ENCODE measurements around the gene MOSMO. TPM values are rescaled to one million over a fixed set of nuclear protein-coding genes. Genes with fewer than 3 reads are reported as not detected.

MOSMO gene
- total and polyA plus RNA-seq, 7 donors = 6.0 to 21.3 (median 11.3) TPM

DNA sequence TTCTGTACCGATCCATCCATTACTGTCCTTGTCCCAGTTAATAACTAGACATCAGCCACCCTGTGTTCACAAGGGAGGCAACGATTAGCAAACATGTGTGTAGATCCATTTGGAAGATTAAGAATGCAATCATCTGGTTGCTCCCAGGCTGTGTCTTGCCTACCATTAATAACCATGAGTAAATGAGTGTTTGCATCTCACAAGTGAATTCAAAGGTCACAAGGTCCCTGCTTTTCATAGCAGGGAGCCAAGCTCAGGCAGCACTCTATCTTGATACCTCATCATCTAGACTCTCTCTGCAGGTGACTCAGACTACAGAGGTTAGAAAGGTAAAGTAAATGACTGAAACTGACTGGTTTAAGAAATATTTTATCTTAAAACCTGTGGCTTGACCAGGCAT lies 109.7 kb downstream of the MOSMO start:
- Histone ChIP-seq H3K27me3 (ENCODE audit: insufficient read depth in 3 of 3, low read length in 2 of 3) (no peaks in the 10 kb centered on the region), H3K4me1 (no peaks in the 10 kb centered on the region), H3K4me3 (no peak overlapping the region), H3K9me3 (no peaks in the 10 kb centered on the region), H3K36me3 (ENCODE audit: insufficient read depth in 1 of 2, low read depth in 1 of 2) (no peaks in the 10 kb centered on the region), H3K27ac (no peak overlapping the region)
- ATAC-seq = no peak
- intact Hi-C loops (cut with DNase I) = no loop called here
- no peak for DNase-seq
- WGBS, 3 donors = 80 to 86% (median 86%) methylated on average over 2 of the region's 2 CpGs
- TF ChIP-seq, protein P1, sequence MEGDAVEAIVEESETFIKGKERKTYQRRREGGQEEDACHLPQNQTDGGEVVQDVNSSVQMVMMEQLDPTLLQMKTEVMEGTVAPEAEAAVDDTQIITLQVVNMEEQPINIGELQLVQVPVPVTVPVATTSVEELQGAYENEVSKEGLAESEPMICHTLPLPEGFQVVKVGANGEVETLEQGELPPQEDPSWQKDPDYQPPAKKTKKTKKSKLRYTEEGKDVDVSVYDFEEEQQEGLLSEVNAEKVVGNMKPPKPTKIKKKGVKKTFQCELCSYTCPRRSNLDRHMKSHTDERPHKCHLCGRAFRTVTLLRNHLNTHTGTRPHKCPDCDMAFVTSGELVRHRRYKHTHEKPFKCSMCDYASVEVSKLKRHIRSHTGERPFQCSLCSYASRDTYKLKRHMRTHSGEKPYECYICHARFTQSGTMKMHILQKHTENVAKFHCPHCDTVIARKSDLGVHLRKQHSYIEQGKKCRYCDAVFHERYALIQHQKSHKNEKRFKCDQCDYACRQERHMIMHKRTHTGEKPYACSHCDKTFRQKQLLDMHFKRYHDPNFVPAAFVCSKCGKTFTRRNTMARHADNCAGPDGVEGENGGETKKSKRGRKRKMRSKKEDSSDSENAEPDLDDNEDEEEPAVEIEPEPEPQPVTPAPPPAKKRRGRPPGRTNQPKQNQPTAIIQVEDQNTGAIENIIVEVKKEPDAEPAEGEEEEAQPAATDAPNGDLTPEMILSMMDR (IDR thresholded peaks at IDR 0.05) = no peak

DNA sequence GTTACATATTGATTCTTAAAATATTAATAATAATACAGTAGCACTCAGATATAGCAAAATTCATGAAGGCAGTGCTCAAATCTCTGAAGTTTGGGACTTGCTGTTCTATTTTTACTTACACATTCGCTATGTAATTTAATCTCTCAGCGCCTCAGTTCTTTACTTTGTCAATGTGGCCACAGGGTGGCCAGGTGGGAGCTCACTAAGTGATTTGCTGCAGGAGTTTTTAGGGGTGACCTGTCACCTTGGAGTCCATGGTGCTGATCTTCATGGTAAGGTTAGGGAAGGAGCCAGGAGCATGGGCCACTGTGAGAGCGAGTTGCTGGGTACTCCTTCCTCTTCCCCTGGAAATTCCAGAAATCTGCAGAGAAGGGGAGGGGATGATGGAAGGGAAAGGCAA lies 112.5 kb downstream of the MOSMO start:
- TF ChIP-seq, protein P1 (IDR thresholded peaks at IDR 0.05) = no peak
- DNase-seq = no peak
- Histone ChIP-seq H3K36me3 (ENCODE audit: insufficient read depth in 1 of 2, low read depth in 1 of 2) (no peaks in the 10 kb centered on the region), H3K4me3 (no peak overlapping the region), H3K9me3 (no peaks in the 10 kb centered on the region), H3K27ac (no peak overlapping the region), H3K4me1 (no peaks in the 10 kb centered on the region), H3K27me3 (ENCODE audit: insufficient read depth in 3 of 3, low read length in 2 of 3) (no peaks in the 10 kb centered on the region)
- 57 to 83% (median 58%) methylated on average over 3 of the region's 3 CpGs for WGBS, 3 donors
- ATAC-seq = no peak
- intact Hi-C loops (cut with DNase I) = no loop called here

DNA sequence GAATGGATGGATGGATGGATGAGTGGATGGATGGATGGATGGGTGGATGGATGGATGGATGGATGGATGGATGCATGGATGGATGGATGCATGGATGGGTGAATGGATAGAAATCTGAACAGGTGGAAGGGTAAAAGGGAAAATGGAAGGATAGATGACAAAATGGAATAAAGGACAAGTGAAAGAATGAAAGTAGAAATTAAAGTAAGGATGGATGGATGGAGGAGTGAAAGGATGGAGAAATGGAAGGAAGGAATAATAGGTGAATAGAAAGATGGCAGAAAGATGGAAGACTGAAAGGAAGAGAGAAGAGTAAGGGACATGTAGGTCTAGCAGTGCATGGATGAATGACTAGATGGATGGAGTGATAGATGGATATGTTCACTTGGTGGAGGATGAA lies 114.3 kb downstream of the MOSMO start:
- DNase-seq (no peak), ATAC-seq (no peak)
- Histone ChIP-seq H3K27ac (no peak overlapping the region), H3K36me3 (ENCODE audit: insufficient read depth in 1 of 2, low read depth in 1 of 2) (no peaks in the 10 kb centered on the region), H3K9me3 (no peaks in the 10 kb centered on the region), H3K27me3 (ENCODE audit: insufficient read depth in 3 of 3, low read length in 2 of 3) (no peaks in the 10 kb centered on the region), H3K4me3 (no peak overlapping the region), H3K4me1 (no peaks in the 10 kb centered on the region)
- TF ChIP-seq, protein P1 (IDR thresholded peaks at IDR 0.05) = no peak
- intact Hi-C loops (cut with DNase I) = no loop called here

DNA sequence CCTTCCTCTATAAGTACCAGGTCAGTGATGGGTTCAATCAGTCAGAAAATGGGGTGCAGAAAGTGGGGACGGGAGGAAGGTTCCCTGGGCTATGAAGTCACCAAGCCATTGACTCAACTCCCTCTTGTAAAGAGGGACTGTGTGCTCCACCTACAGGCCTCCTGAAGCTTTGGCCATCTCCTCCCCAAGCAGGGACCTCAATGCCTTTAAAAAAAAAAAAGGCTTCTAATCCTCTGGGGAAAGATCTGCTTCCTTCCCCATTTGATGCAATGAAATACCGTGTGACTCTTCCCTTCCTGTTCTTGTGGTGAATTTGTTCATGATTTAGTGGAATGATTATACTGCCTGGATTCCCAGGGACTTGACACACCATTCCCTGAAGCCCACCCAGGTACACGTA lies 115.2 kb downstream of the MOSMO start:
- Histone ChIP-seq H3K9me3 (no peaks in the 10 kb centered on the region), H3K27ac (no peak overlapping the region), H3K36me3 (ENCODE audit: insufficient read depth in 1 of 2, low read depth in 1 of 2) (no peaks in the 10 kb centered on the region), H3K4me1 (no peaks in the 10 kb centered on the region), H3K27me3 (ENCODE audit: insufficient read depth in 3 of 3, low read length in 2 of 3) (no peaks in the 10 kb centered on the region), H3K4me3 (no peak overlapping the region)
- WGBS, 3 donors = 33 to 53% (median 39%) methylated on average over 3 of the region's 3 CpGs
- ATAC-seq (no peak), DNase-seq (no peak)
- intact Hi-C loops (cut with DNase I) = no loop called here
- TF ChIP-seq, protein P1 (IDR thresholded peaks at IDR 0.05) = no peak

DNA sequence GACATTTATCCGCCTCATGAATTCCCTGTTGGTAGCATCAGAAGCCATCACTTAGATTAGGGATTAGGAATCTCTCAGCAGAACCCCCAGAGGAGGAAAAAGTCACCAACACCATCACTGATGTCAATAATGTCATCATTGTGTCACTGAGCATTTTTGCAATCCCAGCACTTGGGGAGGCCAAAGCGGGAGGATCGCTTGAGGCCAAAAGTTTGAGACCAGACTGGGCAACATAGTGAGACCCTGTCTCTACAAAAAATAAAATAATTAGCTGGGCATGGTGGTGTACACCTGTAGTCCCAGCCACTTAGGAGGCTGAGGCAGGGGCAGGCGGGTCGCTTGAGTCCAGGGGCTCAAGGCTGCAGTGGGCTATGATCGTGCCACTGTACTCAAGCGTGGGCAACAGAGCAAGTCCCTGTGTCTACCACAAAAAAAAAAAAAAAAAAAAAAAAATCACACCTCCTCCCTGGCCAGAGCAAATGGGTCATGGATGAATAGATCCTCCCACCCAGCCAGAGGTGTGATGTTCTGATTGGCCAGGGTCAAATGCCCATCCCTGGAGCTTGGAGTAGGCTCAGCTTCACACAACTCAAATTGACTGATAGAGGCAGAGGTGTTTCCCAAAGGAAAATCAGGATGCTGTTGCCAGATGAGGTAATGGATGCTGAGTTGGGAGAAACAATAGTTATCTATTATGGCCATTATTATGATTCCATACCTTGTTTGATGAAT lies 116.0 kb downstream of the MOSMO start:
- H3K36me3 ChIP-seq (ENCODE audit: insufficient read depth in 1 of 2, low read depth in 1 of 2) = no peaks in the 10 kb centered on the region
- no peaks in the 10 kb centered on the region for H3K9me3 ChIP-seq
- no peak for DNase-seq
- no peaks in the 10 kb centered on the region for H3K4me1 ChIP-seq
- no peak overlapping the region for H3K4me3 ChIP-seq
- WGBS, 3 donors = 95 to 97% (median 96%) methylated on average over 7 of the region's 7 CpGs
- H3K27me3 ChIP-seq (ENCODE audit: insufficient read depth in 3 of 3, low read length in 2 of 3) = no peaks in the 10 kb centered on the region
- H3K27ac ChIP-seq = no peak overlapping the region
- ATAC-seq = no peak
- TF ChIP-seq, protein P1 (IDR thresholded peaks at IDR 0.05) = no peak
- intact Hi-C loops (cut with DNase I) = no loop called here

Data from psoas muscle (tissue), 8 donors.